ENCODE data around the gene CD86.
A peak's percentile ranks its signal among the peaks of the same experiment; 100 is the strongest.

CD86 gene

DNA sequence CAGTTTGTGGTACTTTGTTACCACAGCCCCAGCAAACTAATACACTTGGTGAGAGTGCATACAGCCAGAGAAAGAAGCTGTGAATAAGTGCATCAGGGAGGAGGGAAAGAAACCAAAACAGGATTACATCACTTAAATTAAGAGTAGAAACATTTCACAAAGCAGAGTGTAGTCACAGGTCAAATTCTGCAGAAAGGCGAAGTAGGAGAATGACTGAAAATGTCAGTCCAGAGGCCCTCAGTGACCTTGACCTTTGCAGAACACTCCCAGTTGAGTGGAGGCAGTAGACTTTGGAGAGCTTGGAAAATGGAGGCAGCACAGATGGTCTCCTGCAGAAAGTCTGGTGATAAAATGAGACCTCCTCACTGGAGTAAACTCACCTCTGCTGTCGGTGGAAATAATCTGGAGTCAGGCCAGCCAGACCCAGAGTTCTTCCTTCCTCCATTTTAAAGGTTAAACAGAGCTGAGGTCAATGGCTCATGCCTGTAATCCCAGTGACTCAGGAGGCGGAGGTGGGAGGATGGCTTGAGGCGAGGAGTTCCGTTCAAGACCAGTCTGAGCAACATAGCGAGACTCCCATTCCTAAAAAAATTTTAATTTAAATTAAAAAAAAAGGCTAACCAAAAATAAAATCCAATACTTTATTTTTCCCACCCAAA is 5.0 kb downstream of the CD86 start:
- no peak for DNase-seq

DNA sequence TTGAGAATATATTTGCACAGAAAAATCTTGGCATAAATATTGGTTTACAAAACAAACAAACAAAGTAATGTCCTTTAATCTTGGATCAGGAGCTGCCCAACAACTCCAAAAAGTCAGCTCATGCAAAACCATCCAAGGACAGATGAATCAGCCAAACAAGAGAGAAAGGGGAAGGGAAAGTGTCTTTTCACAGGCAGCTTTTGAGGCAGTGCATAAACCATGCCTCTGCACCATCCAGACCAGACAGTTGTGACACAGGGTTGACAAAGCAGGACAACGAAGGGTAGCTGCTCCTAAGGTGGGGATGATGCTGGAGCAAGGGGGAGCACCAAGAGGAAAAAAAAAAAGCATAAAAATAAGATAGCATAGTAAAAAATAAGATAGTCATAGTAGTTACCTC is 8.7 kb downstream of the CD86 start:
- no peak for DNase-seq

- DNase-seq, result no peak
Measured at GRCh38 chr3:122064326-122064725, 9.2 kb downstream of the CD86 start.

DNA sequence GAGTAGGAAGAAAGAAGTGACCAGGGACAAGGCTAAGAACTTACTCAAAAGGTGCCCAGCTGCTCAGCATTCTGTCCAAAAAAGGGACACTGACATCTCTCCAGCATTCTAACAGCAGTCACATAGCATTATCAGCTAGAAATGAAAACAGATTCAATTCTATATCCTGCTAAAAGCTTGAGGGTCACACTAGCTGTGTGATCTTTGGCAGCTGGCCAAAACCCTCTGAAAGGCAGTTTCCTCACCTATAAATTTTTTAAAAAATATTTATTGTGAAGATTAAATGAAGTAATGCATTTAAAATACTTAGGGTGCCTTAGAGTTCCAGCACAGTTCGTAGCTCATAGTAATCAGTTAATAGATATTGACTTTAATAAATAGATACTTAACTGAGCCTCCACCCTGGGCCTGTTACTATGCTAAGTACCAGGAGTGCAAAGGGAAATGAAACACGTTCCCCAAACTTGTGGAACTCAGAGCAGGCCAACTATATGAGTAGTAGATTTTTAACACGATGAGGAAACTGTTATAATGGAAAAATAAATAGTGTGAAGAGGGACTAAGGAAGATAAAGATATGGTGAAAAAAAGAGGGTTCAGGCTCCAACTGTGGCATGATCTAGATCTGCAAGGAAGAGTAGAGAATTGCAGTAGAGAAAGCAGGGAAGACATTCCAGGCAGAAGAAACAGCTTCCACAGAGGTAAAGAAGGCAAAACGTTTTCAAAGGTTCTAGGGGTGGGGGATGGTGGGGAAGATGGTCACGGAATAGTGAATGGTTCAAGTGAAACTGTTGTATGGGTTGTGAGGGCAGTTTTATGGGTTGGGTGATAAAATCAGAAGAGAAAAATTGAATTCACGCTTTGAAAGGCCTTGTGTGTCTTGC is 11.4 kb downstream of the CD86 start:
- DNase-seq, result peak; percentile 66

DNA sequence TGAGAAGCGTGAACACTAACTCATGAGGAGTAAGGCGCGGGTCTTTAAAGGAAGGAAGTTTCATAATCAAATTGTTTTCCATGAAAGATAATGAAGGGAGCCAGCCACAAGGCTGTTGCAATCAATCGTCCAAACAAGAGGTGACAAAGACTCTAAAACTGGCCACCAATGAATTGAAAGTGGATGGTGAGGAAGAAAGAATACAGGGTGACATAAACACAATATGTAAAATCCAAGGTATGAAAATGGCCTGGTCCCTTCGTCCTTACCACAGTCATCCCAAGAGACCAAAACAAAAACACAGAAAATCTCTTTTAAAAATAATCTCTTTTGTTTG is 12.0 kb downstream of the CD86 start:
- DNase-seq, result peak; percentile 70

DNA sequence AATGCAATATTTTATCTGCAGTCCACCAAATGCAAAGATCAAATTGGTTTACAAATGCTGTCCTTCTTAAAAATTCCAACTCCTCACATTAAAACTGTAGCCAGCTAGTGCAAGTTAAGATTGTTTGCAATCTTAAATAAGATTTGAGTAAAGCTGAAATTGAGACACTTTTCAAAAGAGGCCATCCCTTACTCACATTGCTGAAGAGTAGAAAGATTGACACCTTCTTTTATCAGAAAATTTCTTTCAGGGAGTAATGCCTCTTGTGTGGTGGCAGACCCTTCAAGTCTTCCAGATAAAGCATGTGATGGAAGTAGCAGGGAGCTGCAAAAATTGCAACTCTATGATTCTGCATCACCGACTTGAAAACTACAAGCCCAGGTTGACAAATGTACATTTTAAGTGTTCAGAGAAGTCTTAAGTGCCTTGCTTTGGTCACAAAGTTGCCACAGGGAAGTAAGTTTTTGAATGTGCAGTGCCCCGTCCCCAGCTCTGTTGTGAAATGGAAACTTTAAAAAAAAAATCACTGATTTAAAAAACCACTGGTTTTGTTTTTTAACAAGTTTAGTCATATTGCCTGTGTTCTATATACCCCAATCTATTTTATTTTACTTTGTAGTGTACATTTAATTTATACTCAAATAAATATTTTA is 12.6 kb downstream of the CD86 start:
- peak; percentile 33 for DNase-seq

- peak; percentile 40 for DNase-seq
Measured at GRCh38 chr3:122074621-122075265, 19.6 kb downstream of the CD86 start.

DNA sequence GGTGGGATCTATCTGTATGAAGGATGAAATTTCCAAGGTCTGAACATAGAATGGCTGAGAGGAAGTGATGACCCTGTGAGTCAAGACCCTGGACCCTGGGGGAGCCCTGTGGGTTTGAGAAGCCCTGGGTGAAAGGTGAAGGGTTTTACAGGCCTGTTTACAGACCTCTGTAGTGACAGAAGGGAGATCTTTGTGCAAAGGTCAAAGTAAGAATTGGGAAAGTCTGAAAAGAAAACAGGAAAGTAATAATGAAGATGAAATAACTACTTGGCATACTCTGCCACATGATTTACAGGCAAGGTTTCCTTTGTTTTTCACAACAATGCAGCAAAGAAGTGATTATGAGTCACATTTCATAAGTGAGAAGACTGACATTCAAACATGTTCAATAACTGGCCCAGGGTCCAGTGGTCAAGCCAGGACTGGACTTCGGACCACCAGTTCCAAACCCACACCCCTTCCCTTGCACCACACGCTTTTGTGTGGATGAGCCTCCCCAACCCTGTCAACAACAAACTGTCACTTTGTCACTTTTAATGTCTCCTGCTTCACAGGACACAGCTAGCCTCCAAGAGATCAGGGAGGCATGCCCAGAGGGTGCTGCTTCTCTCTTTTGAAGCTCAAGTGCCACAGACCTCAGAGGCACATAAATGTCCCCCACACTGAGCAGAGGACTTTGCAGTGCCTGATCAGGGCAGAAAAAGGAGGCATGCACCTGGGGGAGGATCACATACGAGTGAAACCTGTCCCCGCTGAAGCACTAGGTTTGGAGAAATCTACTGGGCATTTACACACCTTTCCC is 21.5 kb downstream of the CD86 start:
- DNase-seq, result no peak

- peak; percentile 42 for DNase-seq
Measured at GRCh38 chr3:122077293-122078234, 22.4 kb downstream of the CD86 start.

DNA sequence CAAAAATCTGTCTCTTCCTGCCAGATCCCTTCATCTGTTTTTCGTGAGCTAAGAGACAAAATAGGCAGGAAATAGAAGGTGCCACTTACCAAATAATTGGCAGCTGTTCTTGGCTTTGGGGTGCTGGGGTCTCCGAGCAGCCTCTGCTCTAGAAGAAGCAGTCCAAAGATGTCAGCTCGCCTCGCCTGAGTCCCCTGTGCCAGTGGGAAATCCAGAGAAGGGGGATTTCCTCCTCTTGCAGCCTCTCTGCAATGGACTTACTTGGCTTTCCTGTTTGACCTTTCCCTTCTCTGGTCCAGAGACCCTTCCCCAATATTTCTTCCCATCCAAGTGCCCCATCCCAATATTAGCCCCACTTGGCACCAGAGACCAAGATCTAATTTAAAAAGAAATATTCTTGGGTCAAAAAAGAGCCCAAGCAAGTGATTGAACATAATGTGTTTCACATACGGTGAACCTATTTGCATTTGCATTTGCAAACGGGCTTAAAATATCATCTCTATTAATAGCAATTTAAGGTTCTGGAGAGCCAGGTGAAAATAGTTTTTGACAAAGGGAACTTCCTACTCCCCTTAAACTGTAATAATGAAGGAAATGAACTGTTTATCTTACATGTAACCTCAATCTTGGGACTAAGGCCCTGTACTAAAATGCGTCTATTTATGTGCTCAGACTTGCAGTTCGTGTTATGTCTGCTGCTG is 23.2 kb downstream of the CD86 start:
- DNase-seq, result no peak

- DNase-seq, result no peak
Measured at GRCh38 chr3:122079524-122080206, 24.5 kb downstream of the CD86 start.

GRCh38 chr3:122080207-122080587 is 25.0 kb downstream of the CD86 start:
- no peak for DNase-seq

DNA sequence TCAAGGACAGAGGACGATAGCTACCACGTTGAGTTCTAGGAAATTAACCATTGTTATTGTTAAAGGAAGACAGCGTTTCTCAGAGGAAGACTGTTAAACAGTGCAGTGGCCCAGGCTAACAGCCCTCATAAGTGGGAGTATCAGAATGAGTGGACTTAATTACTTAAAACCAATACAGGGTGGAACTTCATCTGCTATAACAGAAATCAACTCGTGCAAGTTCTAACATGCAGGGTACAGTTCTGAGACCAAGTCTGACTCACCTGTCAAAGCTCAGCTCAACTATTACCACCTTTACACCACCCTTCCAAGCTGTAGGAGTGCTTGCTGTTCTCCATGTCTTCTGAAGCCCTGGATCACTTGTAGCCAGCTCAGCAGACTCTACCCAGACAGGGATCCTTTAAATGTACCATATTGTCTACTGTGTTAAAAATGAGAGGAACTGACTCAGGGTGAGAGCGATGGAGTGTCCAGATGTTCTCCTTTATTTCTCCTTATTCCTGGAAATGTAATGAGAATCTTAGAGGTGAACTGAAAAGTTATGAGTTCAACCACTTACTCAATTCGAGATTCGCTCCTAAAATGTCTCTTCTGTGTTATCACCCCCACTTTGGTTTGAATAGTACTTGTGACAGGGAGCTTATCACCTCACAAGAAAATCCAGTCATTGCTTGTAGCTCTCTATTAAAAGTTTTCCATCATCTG is 26.5 kb downstream of the CD86 start:
- no peak for DNase-seq

DNA sequence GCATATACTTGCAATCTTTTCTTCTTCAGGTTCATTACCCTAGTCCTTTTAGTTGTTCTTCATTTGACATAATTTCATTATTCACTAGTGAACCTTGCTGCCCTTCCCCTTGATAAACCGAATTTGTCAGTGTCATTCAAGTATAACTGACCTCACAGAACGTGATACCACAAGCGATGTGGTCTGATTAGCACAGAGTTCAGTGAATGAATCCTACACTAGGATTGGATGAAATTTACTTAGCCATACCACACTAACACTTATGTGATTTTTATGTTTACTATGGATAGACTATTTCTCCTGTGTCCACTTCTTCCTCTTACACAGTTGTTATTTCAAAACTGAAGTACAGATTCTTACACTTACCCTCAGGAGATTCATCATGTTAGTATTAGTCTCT is 27.2 kb downstream of the CD86 start:
- DNase-seq, result no peak

GRCh38 chr3:122084799-122085198 is 29.6 kb downstream of the CD86 start:
- no peak for DNase-seq

DNA sequence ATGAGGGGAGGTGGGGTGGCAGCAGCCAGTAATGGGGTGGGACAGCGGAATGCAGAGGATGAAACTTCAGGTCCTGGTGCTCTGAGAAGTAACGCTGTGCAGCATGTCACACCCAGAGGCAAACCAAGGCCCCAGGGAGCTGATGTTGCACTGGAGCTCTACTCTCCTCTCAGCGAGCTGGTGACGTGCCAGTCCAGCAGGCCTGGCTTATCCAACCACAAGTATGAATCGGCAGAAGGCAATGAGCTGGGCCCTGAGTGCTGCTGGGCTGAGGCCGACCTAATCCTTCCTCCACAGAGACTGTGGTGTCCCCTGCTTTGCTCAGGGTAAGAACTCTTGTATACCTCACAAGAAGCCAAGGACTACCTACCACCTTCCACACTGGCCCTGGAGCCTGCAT is 30.5 kb downstream of the CD86 start:
- peak; percentile 66 for DNase-seq

- no peak for DNase-seq
Measured at GRCh38 chr3:122088531-122088930, 33.4 kb downstream of the CD86 start.

- DNase-seq, result no peak
Measured at GRCh38 chr3:122091602-122092295, 36.6 kb downstream of the CD86 start.

Measured in hematopoietic multipotent progenitor cell treated with erythropoietin and hydrocortisone succinate and interleukin-3 and kit ligand, for 6 days (in vitro differentiated cells).